PC-3 (cell line): ENCODE results near the gene TEAD3. TPM values are rescaled to one million over a fixed set of nuclear protein-coding genes. Genes with fewer than 3 reads are reported as not detected.

Source experiments
- ATAC-seq: fragments of 200-7000 bp; cut with Tn5 transposase; 2 replicates; pipeline ENCODE4 v1.9.1; 2020; ENCODE audit warnings: mild to moderate bottlenecking, moderate library complexity
- BruUV-seq: library from RNA; stranded (reverse); fragments of 400-500 nt; replicated peaks from 2 replicates; lab custom pipeline; 2021; lab: Mats Ljungman, UMichigan
- CTCF ChIA-PET: fragments of 300-600 bp; sonication (Branson Sonifier 250); formaldehyde crosslinking; loops from one replicate; lab custom pipeline; 2022; ENCODE audit warnings: antibody characterized with exemption; lab: Charles Lee
- POLR2A ChIA-PET: fragments of 300-600 bp; sonication (Branson Sonifier 250); formaldehyde crosslinking; loops from one replicate; lab custom pipeline; 2022; ENCODE audit warnings: antibody characterized with exemption; ENCODE audit not compliant: unreplicated experiment; lab: Charles Lee
- DNase-seq: peaks from one replicate; pipeline ENCODE4 v3.0.0-alpha.2; 2015
- H2AFZ ChIP-seq: fragments of 300-600 bp; sonication (generic); 2 replicates; pipeline ENCODE4 v1.6.0; 2016; ENCODE audit warnings: antibody characterized with exemption, low read length
- H3F3A ChIP-seq: fragments of 300-600 bp; sonication (generic); one replicate; pipeline ENCODE4 v1.6.0; 2017; ENCODE audit warnings: antibody characterized with exemption, low read length, control low read depth, mild to moderate bottlenecking; ENCODE audit not compliant: unreplicated experiment
- H3K27ac ChIP-seq: fragments of 300-600 bp; sonication (generic); 2 replicates; pipeline ENCODE4 v1.5.1; 2016; ENCODE audit warnings: mild to moderate bottlenecking, low read length
- H3K27me3 ChIP-seq: fragments of 300-600 bp; sonication (generic); 2 replicates; pipeline ENCODE4 v1.6.1; 2016; ENCODE audit warnings: low read length, mixed read lengths
- H3K36me3 ChIP-seq: fragments of 300-600 bp; sonication (generic); 2 replicates; pipeline ENCODE4 v1.6.1; 2016; ENCODE audit warnings: low read depth, mixed run types, low read length, mixed read lengths
- H3K4me1 ChIP-seq: fragments of 300-600 bp; sonication (generic); 2 replicates; pipeline ENCODE4 v1.5.1; 2016; ENCODE audit warnings: low read length; ENCODE audit not compliant: insufficient read depth
- H3K4me2 ChIP-seq: fragments of 300-600 bp; sonication (generic); 2 replicates; pipeline ENCODE4 v1.6.0; 2016; ENCODE audit warnings: low read length
- H3K4me3 ChIP-seq: fragments of 300-600 bp; sonication (generic); 2 replicates; pipeline ENCODE4 v1.5.1; 2016; ENCODE audit warnings: mild to moderate bottlenecking, low read length, mixed read lengths
- H3K79me2 ChIP-seq: fragments of 300-600 bp; sonication (generic); 2 replicates; pipeline ENCODE4 v1.6.1; 2017; ENCODE audit warnings: low read length, mixed read lengths
- H3K9ac ChIP-seq: fragments of 300-600 bp; sonication (generic); 2 replicates; pipeline ENCODE4 v1.6.0; 2016; ENCODE audit warnings: mild to moderate bottlenecking, low read length
- H3K9me2 ChIP-seq: fragments of 300-600 bp; sonication (generic); replicated peaks from 2 replicates; pipeline ENCODE4 v1.6.1; 2016; ENCODE audit warnings: mixed run types, low read length, mixed read lengths
- H3K9me3 ChIP-seq: fragments of 300-600 bp; sonication (generic); 2 replicates; pipeline ENCODE4 v1.6.1; 2016; ENCODE audit warnings: low read length, mixed read lengths
- H4K20me1 ChIP-seq: fragments of 300-600 bp; sonication (generic); 2 replicates; pipeline ENCODE4 v1.6.1; 2016; ENCODE audit warnings: low read length, mixed read lengths
- CTCF ChIP-seq: fragments of 300-600 bp; sonication (generic); conservative IDR thresholded peaks from 2 replicates; pipeline ENCODE4 v1.5.1; 2017; ENCODE audit warnings: antibody characterized with exemption, low read depth, mild to moderate bottlenecking, low read length
- EZH2 ChIP-seq: fragments of 300-600 bp; sonication (generic); IDR thresholded peaks from one replicate; pipeline ENCODE4 v1.6.1; 2017; ENCODE audit warnings: antibody characterized with exemption, mild to moderate bottlenecking, low read length; ENCODE audit not compliant: unreplicated experiment
- EZH2phosphoT487 ChIP-seq: fragments of 300-600 bp; sonication (generic); IDR thresholded peaks from 2 replicates; pipeline ENCODE4 v1.6.1; 2018; ENCODE audit warnings: mild to moderate bottlenecking, antibody characterized with exemption, low read length, borderline replicate concordance
- intact Hi-C: fragments of 100-400 bp; cut with micrococcal nuclease; formaldehyde crosslinking; loops from 2 replicates; pipeline ENCODE4 v1.9.0; 2023
- total RNA-seq: library from RNA; depleted of rRNA; stranded (reverse); fragments of >200 nt; gene quantifications from 2 replicates; pipeline ENCODE4 v1.2.3, GENCODE V29; 2014

The TEAD3 gene
- total RNA-seq, 1 experiment from 2014 or later, result 9.2 TPM

GRCh38 chr6:35457907-35458306, 39.0 kb downstream of the TEAD3 start:
- Histone ChIP-seq H3K27me3 (no peaks in the 10 kb centered on the region), H3K36me3 (no peaks in the 10 kb centered on the region; the same call in 1 of the 2 replicates), H3K79me2 (peaks cover 21% of the 10 kb centered on the region), H4K20me1 (no peaks in the 10 kb centered on the region), H3K27ac (no peak overlapping the region), H3K9me3 (no peaks in the 10 kb centered on the region), H3K9ac (no peak overlapping the region), H3K4me1 (peaks cover 13% of the 10 kb centered on the region), H3F3A (no peaks in the 10 kb centered on the region), H3K9me2 (no peaks in the 10 kb centered on the region), H3K4me2 (no peak overlapping the region), H2AFZ (no peak overlapping the region), H3K4me3 (no peak overlapping the region)
- ATAC-seq, result no peak
- ChIA-PET CTCF (no interaction called here), POLR2A (no interaction called here)
- BruUV-seq, result no TSS peak
- intact Hi-C loops, result no loop called here
- no peak for DNase-seq
- TF ChIP-seq CTCF (no peak), EZH2phosphoT487 (no peak), EZH2 (no peak)

DNA sequence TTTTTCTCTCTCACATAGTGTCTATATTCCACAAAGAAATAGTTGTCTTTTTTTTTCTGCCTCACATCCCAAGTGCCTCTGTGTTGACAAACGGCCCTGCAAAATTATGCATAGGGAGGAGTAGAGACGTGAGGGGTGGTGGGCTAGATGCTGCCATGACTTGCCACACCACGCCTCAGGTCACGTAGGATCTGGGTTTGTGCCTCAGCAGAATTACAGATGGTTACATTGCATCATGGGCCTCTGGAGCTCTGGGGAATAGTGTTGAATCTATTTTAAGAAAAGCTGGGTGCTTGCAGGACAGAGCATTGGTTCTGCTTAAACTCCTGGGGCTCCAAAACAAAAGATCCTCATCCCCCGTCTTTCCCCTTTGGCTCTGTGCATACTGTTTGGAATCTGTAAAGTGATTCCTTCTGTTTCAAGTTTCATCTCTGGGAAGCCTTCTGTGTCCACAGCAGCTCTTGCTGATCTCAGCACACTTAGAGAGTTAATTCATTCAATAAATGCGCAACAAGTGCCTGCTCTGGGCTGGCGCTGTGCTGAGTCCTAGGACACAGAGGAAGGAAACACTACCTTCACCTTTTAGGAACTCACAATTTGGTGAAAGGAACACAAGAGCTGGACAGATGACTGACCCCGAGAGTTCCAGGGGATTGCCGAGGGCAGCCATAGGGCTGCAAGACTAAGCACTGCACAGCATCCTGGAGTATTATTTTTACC, 42.3 kb downstream of the TEAD3 start:
- TF ChIP-seq EZH2phosphoT487 (no peak), EZH2 (no peak), CTCF (no peak)
- H3K36me3 ChIP-seq, result no peaks in the 10 kb centered on the region; the same call in 1 of the 2 replicates
- CTCF ChIA-PET, result no interaction called here
- no TSS peak for BruUV-seq
- intact Hi-C loops, result no loop called here
- no peak for DNase-seq
- peaks cover 24% of the 10 kb centered on the region for H3K79me2 ChIP-seq
- H3K27me3 ChIP-seq, result no peaks in the 10 kb centered on the region
- H3K9me2 ChIP-seq, result no peaks in the 10 kb centered on the region
- POLR2A ChIA-PET, result no interaction called here
- no peaks in the 10 kb centered on the region for H3K9me3 ChIP-seq
- H3F3A ChIP-seq, result no peaks in the 10 kb centered on the region
- no peak overlapping the region for H3K4me3 ChIP-seq
- H3K27ac ChIP-seq, result no peak overlapping the region
- no peak for ATAC-seq
- no peak overlapping the region for H2AFZ ChIP-seq
- no peak overlapping the region for H3K9ac ChIP-seq
- no peaks in the 10 kb centered on the region for H4K20me1 ChIP-seq
- peaks cover 16% of the 10 kb centered on the region for H3K4me1 ChIP-seq
- peak overlapping the region; percentile 80 for H3K4me2 ChIP-seq

DNA sequence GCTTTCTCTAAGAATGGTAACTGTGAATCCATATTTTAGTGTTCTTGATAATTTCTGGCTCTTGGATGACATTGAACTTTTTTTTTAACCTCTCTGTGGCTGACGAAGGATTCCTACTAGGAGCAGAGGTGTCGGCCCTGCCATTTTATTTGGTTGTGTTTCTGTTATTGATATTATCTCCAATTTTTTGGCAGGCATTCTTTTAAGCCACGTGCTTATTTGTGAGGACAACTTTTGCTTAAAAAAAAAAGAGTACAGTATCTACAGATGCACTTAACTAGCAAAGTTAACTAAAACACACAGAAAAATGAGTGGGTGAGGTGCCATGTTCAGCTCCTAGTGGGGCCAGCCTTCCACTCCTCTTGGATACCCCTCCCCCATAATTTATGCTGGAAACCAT, 43.6 kb downstream of the TEAD3 start:
- no peaks in the 10 kb centered on the region; the same call in 1 of the 2 replicates for H3K36me3 ChIP-seq
- H3K9me3 ChIP-seq, result no peaks in the 10 kb centered on the region
- peak overlapping the region; percentile 74 for H3K9ac ChIP-seq
- H3K27me3 ChIP-seq, result no peaks in the 10 kb centered on the region
- BruUV-seq, result TSS peak; percentile 56
- H3K9me2 ChIP-seq, result no peaks in the 10 kb centered on the region
- peak overlapping the region; percentile 66 for H2AFZ ChIP-seq
- H3K79me2 ChIP-seq, result peaks cover 24% of the 10 kb centered on the region
- H3K4me3 ChIP-seq, result peak overlapping the region; percentile 79
- intact Hi-C loops, result loop anchor here (2.0 kb wide), 1 partner anchor 14 kb away; no protein-coding TSS in a partner anchor
- DNase-seq (no peak), ATAC-seq (no peak)
- H3K27ac ChIP-seq, result no peak overlapping the region
- H3K4me2 ChIP-seq, result peak overlapping the region; percentile 80
- ChIA-PET POLR2A (interaction anchor here (0.7 kb wide), 1 partner anchor 13 kb away, joined by 4 read pairs; no protein-coding TSS in a partner anchor), CTCF (interaction anchor here (0.9 to 1.0 kb wide), 2 partner anchors 15 to 99 kb away, joined by 3 to 5 read pairs; partner anchors contain the start of gene RPL10A)
- H3K4me1 ChIP-seq, result peaks cover 19% of the 10 kb centered on the region
- no peaks in the 10 kb centered on the region for H3F3A ChIP-seq
- H4K20me1 ChIP-seq, result no peaks in the 10 kb centered on the region
- TF ChIP-seq EZH2 (no peak), CTCF (no peak), EZH2phosphoT487 (no peak)
